ENCODE results near the gene FRS3. TPM values are rescaled to one million over a fixed set of nuclear protein-coding genes. Genes with fewer than 3 reads are reported as not detected.

FRS3 gene
- total and polyA plus RNA-seq, 2 of the 13 experiments (the other 11 are each of a cell fraction or from before 2014, with no cell fraction given), result 3.0 to 7.4 TPM

DNA sequence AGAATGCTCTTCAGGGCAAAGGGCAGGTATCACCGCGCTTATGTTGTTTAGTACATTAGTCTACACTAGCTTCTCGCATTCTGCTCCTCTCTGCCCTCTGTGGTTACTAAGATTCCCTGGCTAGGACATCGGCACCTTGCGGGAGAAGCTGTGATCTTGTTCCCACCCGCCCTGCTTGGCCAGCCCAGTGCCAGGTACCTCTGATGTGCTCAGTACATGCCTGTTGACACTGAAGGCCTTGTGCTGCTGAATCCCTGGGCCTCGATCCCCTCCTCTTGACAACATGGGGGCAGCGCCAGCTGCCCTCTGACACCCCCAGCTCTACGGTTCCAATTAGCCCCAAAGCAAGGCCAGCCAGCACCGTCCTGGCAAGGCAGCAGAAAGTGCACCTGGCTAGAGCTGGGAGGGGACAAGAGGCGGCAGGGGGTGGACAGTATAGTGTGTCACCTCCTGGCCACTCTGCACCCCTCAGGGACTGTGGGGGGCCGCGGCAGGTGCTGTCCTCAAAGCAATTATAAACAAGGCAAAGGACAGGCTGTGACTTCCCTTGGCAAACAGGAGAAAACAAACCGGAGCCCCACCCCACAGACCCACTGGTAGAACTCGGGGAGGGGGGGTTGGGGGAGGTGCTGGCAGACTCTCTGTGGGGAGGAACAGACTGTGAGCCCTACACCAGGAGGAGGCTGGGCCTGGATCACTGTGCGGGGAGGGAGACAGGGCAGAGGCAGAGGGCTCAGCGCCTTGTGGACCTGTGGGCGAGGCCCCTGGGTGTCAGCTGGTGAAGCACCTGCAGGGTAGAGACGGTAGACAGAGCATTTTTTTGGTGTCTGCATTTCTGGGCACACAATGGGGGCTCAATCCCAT, 51.4 kb downstream of the FRS3 start (continued):
- TF ChIP-seq DR1 (CRISPR knock-in tag; IDR thresholded peaks at IDR 0.05), result no peak
- 0 out of 2 replicates have a peak, but pooled peaks have one; percentile 13 for TF ChIP-seq JUN (CRISPR knock-in tag; IDR thresholded peaks at IDR 0.05)
- no peak for TF ChIP-seq ZNF33A (CRISPR knock-in tag; IDR thresholded peaks at IDR 0.05; ENCODE audit: borderline replicate concordance)
- no peak for TF ChIP-seq ZNF570 (CRISPR knock-in tag; IDR thresholded peaks at IDR 0.05; ENCODE audit: borderline replicate concordance)
- no peak for TF ChIP-seq SNAPC5 (CRISPR knock-in tag; IDR thresholded peaks at IDR 0.05; ENCODE audit: borderline replicate concordance)
- TF ChIP-seq, protein P1, sequence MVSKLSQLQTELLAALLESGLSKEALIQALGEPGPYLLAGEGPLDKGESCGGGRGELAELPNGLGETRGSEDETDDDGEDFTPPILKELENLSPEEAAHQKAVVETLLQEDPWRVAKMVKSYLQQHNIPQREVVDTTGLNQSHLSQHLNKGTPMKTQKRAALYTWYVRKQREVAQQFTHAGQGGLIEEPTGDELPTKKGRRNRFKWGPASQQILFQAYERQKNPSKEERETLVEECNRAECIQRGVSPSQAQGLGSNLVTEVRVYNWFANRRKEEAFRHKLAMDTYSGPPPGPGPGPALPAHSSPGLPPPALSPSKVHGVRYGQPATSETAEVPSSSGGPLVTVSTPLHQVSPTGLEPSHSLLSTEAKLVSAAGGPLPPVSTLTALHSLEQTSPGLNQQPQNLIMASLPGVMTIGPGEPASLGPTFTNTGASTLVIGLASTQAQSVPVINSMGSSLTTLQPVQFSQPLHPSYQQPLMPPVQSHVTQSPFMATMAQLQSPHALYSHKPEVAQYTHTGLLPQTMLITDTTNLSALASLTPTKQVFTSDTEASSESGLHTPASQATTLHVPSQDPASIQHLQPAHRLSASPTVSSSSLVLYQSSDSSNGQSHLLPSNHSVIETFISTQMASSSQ (IDR thresholded peaks at IDR 0.05; ENCODE audit: low read depth), result no peak
- TF ChIP-seq, protein P1 (CRISPR knock-in tag; IDR thresholded peaks at IDR 0.05; ENCODE audit: borderline replicate concordance), result no peak
- no peak for TF ChIP-seq ZNF577 (CRISPR knock-in tag; IDR thresholded peaks at IDR 0.05; ENCODE audit: borderline replicate concordance, low read depth)
- 0 out of 2 replicates have a peak, but pooled peaks have one; percentile 31 for TF ChIP-seq GATAD1 (CRISPR knock-in tag; IDR thresholded peaks at IDR 0.05)
- TF ChIP-seq YY1 (IDR thresholded peaks at IDR 0.05; ENCODE audit: insufficient read depth, insufficient replicate concordance, low read depth, low read length), result no peak
- TF ChIP-seq ZNF710 (CRISPR knock-in tag; IDR thresholded peaks at IDR 0.05; ENCODE audit: borderline replicate concordance), result no peak
- TF ChIP-seq, protein P2, sequence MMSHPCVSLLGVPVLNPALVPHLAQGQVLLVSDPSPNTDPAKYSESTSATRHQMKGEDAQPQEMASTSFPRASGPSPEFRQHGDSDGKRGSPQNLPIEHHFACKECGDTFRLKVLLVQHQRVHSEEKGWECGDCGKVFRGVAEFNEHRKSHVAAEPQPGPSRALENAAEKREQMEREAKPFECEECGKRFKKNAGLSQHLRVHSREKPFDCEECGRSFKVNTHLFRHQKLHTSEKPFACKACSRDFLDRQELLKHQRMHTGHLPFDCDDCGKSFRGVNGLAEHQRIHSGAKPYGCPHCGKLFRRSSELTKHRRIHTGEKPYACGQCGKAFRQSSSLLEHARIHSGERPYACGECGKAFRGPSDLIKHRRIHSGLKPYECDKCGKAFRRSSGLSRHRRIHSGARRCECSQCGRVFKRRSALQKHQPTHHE (CRISPR knock-in tag; IDR thresholded peaks at IDR 0.05; ENCODE audit: borderline replicate concordance), result no peak
- no peak for TF ChIP-seq NFYC (CRISPR knock-in tag; IDR thresholded peaks at IDR 0.05)
- TF ChIP-seq HNRNPH1 (optimal IDR thresholded peaks at IDR 0.05; ENCODE audit: low read depth, low read length), result no peak
- peak; percentile 85; the same call in 1 of the 2 replicates for TF ChIP-seq MTERF4 (CRISPR knock-in tag; IDR thresholded peaks at IDR 0.05)
- no peak for TF ChIP-seq ZFP36L2 (CRISPR knock-in tag; IDR thresholded peaks at IDR 0.05)
- TF ChIP-seq FOXP1 (IDR thresholded peaks at IDR 0.05), result no peak
- TF ChIP-seq FOXP1 (CRISPR knock-in tag; IDR thresholded peaks at IDR 0.05), result peak; percentile 56; the same call in 1 of the 2 replicates
- no peak; the same call in 1 of the 2 replicates for TF ChIP-seq ZNF143 (CRISPR knock-in tag; IDR thresholded peaks at IDR 0.05)
- TF ChIP-seq NAIF1 (CRISPR knock-in tag; IDR thresholded peaks at IDR 0.05; ENCODE audit: borderline replicate concordance), result no peak
- TF ChIP-seq TEAD3 (CRISPR knock-in tag; optimal IDR thresholded peaks at IDR 0.05; ENCODE audit: borderline replicate concordance), result peak; percentile 6
